GM23338 (cell line): Measurements from ENCODE around the gene EIF4A3. TPM values are rescaled to one million over a fixed set of nuclear protein-coding genes. Genes with fewer than 3 reads are reported as not detected.

Source experiments
- ATAC-seq: fragments of 200-7000 bp; cut with Tn5 transposase; 3 replicates; pipeline ENCODE4 v1.9.1; 2020
- DNase-seq: peaks from one replicate; pipeline ENCODE4 v3.0.0-alpha.2; 2015; ENCODE audit warnings: low spot score
- H2AFZ ChIP-seq: fragments of 200-600 bp; sonication (generic); 2 replicates; pipeline ENCODE4 v1.8.0; 2016; ENCODE audit warnings: antibody characterized with exemption, mild to moderate bottlenecking, moderate library complexity
- H3F3A ChIP-seq: fragments of 200-600 bp; sonication (generic); replicated peaks from 2 replicates; pipeline ENCODE4 v1.8.0; 2017; ENCODE audit warnings: antibody characterized with exemption, mixed run types, low read depth
- H3K27ac ChIP-seq: fragments of 200-600 bp; sonication (generic); 2 replicates; pipeline ENCODE4 v1.6.1; 2016; ENCODE audit warnings: low read depth
- H3K27me3 ChIP-seq: fragments of 200-600 bp; sonication (generic); 2 replicates; pipeline ENCODE4 v1.8.0; 2016; ENCODE audit warnings: mild to moderate bottlenecking, mixed run types, moderate library complexity; ENCODE audit not compliant: insufficient read depth
- H3K36me3 ChIP-seq: fragments of 200-600 bp; sonication (generic); 2 replicates; pipeline ENCODE4 v1.8.0; 2016; ENCODE audit warnings: mild to moderate bottlenecking; ENCODE audit not compliant: insufficient read depth
- H3K4me1 ChIP-seq: fragments of 200-600 bp; sonication (generic); 2 replicates; pipeline ENCODE4 v1.8.0; 2016; ENCODE audit warnings: mild to moderate bottlenecking, moderate library complexity; ENCODE audit not compliant: insufficient read depth
- H3K4me2 ChIP-seq: fragments of 200-600 bp; sonication (generic); 2 replicates; pipeline ENCODE4 v1.7.1; 2017; ENCODE audit warnings: mixed run types
- H3K4me3 ChIP-seq: fragments of 200-600 bp; sonication (generic); 2 replicates; pipeline ENCODE4 v1.6.1; 2016; ENCODE audit warnings: mixed run types
- H3K79me2 ChIP-seq: fragments of 200-600 bp; sonication (generic); replicated peaks from 2 replicates; pipeline ENCODE4 v1.8.0; 2017; ENCODE audit warnings: mild to moderate bottlenecking; ENCODE audit not compliant: insufficient read depth
- H3K9me2 ChIP-seq: fragments of 200-600 bp; sonication (generic); 2 replicates; pipeline ENCODE4 v1.8.0; 2017; ENCODE audit not compliant: insufficient read depth
- H4K20me1 ChIP-seq: fragments of 200-600 bp; sonication (generic); replicated peaks from 2 replicates; pipeline ENCODE4 v1.8.0; 2017; ENCODE audit warnings: mild to moderate bottlenecking; ENCODE audit not compliant: insufficient read depth
- H3K27ac Mint-ChIP-seq: 2 replicates; pipeline ENCODE4 v1.8.0; 2020; ENCODE audit warnings: inconsistent platforms, mild to moderate bottlenecking, moderate library complexity, mixed read lengths
- H3K27me3 Mint-ChIP-seq: 3 replicates; pipeline ENCODE4 v1.8.0; 2022; ENCODE audit warnings: low read depth, mild to moderate bottlenecking, moderate library complexity, mixed read lengths, inconsistent platforms; ENCODE audit not compliant: insufficient read depth, poor library complexity
- H3K36me3 Mint-ChIP-seq: 3 replicates; pipeline ENCODE4 v1.8.0; 2021; ENCODE audit warnings: low read depth, mild to moderate bottlenecking, inconsistent platforms, moderate library complexity, mixed read lengths
- H3K4me1 Mint-ChIP-seq: 3 replicates; pipeline ENCODE4 v1.8.0; 2020; ENCODE audit warnings: mild to moderate bottlenecking, inconsistent platforms, mixed read lengths
- H3K4me3 Mint-ChIP-seq: 3 replicates; pipeline ENCODE4 v1.8.0; 2021; ENCODE audit warnings: moderate library complexity, mild to moderate bottlenecking, inconsistent platforms, mixed read lengths
- H3K9me3 Mint-ChIP-seq: 3 replicates; pipeline ENCODE4 v1.8.0; 2020; ENCODE audit warnings: moderate library complexity, mild to moderate bottlenecking, inconsistent platforms, mixed read lengths
- CREB1 ChIP-seq: fragments of 250-450 bp; sonication (Bioruptor Pico); IDR thresholded peaks from 2 replicates; pipeline ENCODE4 v1.5.0; 2020; ENCODE audit warnings: low read depth, mild to moderate bottlenecking, moderate library complexity
- CTCF ChIP-seq, 2 experiments: fragments of 200-600 bp in 1 of 2; sonication (generic) in 1 of 2; conservative IDR thresholded peaks; 2 replicates each; pipeline versions ENCODE4 v1.5.1 to v1.6.1; 2016 to 2017; ENCODE audit warnings: antibody characterized with exemption in 2 of 2, low read depth in 2 of 2, mild to moderate bottlenecking in 2 of 2, moderate library complexity in 1 of 2
- EZH2 ChIP-seq: fragments of 200-600 bp; sonication (generic); IDR thresholded peaks from one replicate; pipeline ENCODE4 v1.8.0; 2017; ENCODE audit warnings: antibody characterized with exemption, mild to moderate bottlenecking, low read depth; ENCODE audit not compliant: unreplicated experiment
- EZH2phosphoT487 ChIP-seq: fragments of 200-600 bp; sonication (generic); IDR thresholded peaks from one replicate; pipeline ENCODE4 v1.8.1; 2018; ENCODE audit warnings: antibody characterized with exemption; ENCODE audit not compliant: unreplicated experiment
- JUNB ChIP-seq: IDR thresholded peaks from one replicate; pipeline ENCODE4 v1.6.1; 2016; ENCODE audit warnings: antibody characterized with exemption; ENCODE audit not compliant: unreplicated experiment
- NANOG ChIP-seq: IDR thresholded peaks from 2 replicates; pipeline ENCODE4 v1.6.1; 2016; ENCODE audit warnings: antibody characterized with exemption, borderline replicate concordance
- POLR2AphosphoS5 ChIP-seq: IDR thresholded peaks from 2 replicates; pipeline ENCODE4 v1.6.1; 2016; ENCODE audit warnings: antibody characterized with exemption, low read depth
- REST ChIP-seq: IDR thresholded peaks from one replicate; pipeline ENCODE4 v1.6.1; 2018; ENCODE audit warnings: antibody characterized with exemption; ENCODE audit not compliant: unreplicated experiment
- STAT1 ChIP-seq: IDR thresholded peaks from one replicate; pipeline ENCODE4 v1.6.1; 2016; ENCODE audit warnings: antibody characterized with exemption; ENCODE audit not compliant: unreplicated experiment
- ZNF114 ChIP-seq: fragments of 250-450 bp; sonication (Bioruptor Pico); IDR thresholded peaks from 2 replicates; pipeline ENCODE4 v1.5.0; 2020; ENCODE audit warnings: mild to moderate bottlenecking, moderate library complexity
- ZNF331 ChIP-seq: fragments of 250-450 bp; sonication (Bioruptor Pico); IDR thresholded peaks from 2 replicates; pipeline ENCODE4 v1.5.0; 2020; ENCODE audit warnings: low read depth, mild to moderate bottlenecking, moderate library complexity
- polyA plus RNA-seq: library from polyadenylated mRNA; unstranded; fragments of >200 nt; fragmentation: Nextera tagmentation; extraction: Ambion mirVana; gene quantifications from 2 replicates; pipeline ENCODE4 v1.2.1, GENCODE V29; 2016
- total RNA-seq: library from RNA; depleted of rRNA; stranded (reverse); fragments of >200 nt; shearing (Covaris generic); gene quantifications from 2 replicates; pipeline ENCODE4 v1.2.3, GENCODE V29; 2014
- TF ChIP-seq, protein P1 (sequence below): IDR thresholded peaks from 2 replicates; pipeline ENCODE4 v1.6.1; 2016; ENCODE audit warnings: antibody characterized with exemption
- TF ChIP-seq, protein P2 (sequence below): fragments of 250-450 bp; sonication (Bioruptor Pico); IDR thresholded peaks from 2 replicates; pipeline ENCODE4 v1.5.0; 2020; ENCODE audit warnings: mild to moderate bottlenecking, moderate library complexity

EIF4A3 gene
- total and polyA plus RNA-seq, 2 experiments from 2014 or later = 146 to 156 TPM

DNA sequence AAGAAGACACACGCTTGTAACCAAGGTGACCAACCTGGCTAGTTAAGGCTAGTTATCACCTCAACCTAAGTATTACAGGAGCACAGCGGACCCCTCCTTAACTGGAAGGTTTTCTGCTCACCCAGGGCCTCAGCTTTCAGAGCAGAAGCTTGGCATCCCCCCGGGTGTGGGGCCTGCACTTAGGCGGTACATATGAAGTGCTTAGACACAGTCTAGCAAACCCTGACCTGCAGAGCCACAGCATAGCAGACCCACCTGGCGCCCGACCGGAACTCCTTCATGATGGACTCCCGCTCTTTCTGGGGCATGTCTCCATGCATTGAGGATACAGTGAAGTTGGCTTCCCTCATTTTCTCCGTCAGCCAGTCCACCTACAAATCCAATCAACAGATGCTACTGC is 9.8 kb downstream of the EIF4A3 start (continued):
- TF ChIP-seq ZNF114 (CRISPR knock-in tag) (no peak), NANOG (no peak), JUNB (no peak), EZH2 (no peak), STAT1 (no peak)

GRCh38 chr17:80133626-80133970 is 13.3 kb downstream of the EIF4A3 start:
- Mint-ChIP-seq H3K36me3 (peaks cover 61% of the 10 kb centered on the region), H3K9me3 (no peaks in the 10 kb centered on the region), H3K4me1 (peaks cover 11% of the 10 kb centered on the region), H3K4me3 (no peak overlapping the region), H3K27me3 (peaks cover 1% of the 10 kb centered on the region), H3K27ac (no peak overlapping the region)
- no peak for DNase-seq
- no peak for ATAC-seq
- Histone ChIP-seq H3K4me1 (0 out of 2 replicates have a peak, but pooled peaks cover 4% of the 10 kb centered on the region), H3K79me2 (no peaks in the 10 kb centered on the region), H3K9me2 (no peaks in the 10 kb centered on the region), H3K4me3 (no peak overlapping the region), H3K36me3 (peaks cover 49% of the 10 kb centered on the region), H4K20me1 (peaks cover 21% of the 10 kb centered on the region), H3K27me3 (no peaks in the 10 kb centered on the region), H3F3A (peaks cover 25% of the 10 kb centered on the region), H2AFZ (no peak overlapping the region), H3K4me2 (no peak overlapping the region), H3K27ac (no peak overlapping the region; the same call in 1 of the 2 replicates)
- TF ChIP-seq POLR2AphosphoS5 = no peak
- TF ChIP-seq EZH2phosphoT487 = no peak
- no peak for TF ChIP-seq JUNB
- TF ChIP-seq CTCF (conservative IDR thresholded peaks at IDR 0.05; ENCODE audit: low read depth in 2 of 2) = no peak
- no peak for TF ChIP-seq NANOG
- no peak for TF ChIP-seq CREB1 (CRISPR knock-in tag)
- TF ChIP-seq, protein P1, sequence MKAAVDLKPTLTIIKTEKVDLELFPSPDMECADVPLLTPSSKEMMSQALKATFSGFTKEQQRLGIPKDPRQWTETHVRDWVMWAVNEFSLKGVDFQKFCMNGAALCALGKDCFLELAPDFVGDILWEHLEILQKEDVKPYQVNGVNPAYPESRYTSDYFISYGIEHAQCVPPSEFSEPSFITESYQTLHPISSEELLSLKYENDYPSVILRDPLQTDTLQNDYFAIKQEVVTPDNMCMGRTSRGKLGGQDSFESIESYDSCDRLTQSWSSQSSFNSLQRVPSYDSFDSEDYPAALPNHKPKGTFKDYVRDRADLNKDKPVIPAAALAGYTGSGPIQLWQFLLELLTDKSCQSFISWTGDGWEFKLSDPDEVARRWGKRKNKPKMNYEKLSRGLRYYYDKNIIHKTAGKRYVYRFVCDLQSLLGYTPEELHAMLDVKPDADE = no peak
- TF ChIP-seq EZH2 = no peak
- no peak for TF ChIP-seq ZNF331 (CRISPR knock-in tag)
- TF ChIP-seq REST = no peak
- TF ChIP-seq, protein P2, sequence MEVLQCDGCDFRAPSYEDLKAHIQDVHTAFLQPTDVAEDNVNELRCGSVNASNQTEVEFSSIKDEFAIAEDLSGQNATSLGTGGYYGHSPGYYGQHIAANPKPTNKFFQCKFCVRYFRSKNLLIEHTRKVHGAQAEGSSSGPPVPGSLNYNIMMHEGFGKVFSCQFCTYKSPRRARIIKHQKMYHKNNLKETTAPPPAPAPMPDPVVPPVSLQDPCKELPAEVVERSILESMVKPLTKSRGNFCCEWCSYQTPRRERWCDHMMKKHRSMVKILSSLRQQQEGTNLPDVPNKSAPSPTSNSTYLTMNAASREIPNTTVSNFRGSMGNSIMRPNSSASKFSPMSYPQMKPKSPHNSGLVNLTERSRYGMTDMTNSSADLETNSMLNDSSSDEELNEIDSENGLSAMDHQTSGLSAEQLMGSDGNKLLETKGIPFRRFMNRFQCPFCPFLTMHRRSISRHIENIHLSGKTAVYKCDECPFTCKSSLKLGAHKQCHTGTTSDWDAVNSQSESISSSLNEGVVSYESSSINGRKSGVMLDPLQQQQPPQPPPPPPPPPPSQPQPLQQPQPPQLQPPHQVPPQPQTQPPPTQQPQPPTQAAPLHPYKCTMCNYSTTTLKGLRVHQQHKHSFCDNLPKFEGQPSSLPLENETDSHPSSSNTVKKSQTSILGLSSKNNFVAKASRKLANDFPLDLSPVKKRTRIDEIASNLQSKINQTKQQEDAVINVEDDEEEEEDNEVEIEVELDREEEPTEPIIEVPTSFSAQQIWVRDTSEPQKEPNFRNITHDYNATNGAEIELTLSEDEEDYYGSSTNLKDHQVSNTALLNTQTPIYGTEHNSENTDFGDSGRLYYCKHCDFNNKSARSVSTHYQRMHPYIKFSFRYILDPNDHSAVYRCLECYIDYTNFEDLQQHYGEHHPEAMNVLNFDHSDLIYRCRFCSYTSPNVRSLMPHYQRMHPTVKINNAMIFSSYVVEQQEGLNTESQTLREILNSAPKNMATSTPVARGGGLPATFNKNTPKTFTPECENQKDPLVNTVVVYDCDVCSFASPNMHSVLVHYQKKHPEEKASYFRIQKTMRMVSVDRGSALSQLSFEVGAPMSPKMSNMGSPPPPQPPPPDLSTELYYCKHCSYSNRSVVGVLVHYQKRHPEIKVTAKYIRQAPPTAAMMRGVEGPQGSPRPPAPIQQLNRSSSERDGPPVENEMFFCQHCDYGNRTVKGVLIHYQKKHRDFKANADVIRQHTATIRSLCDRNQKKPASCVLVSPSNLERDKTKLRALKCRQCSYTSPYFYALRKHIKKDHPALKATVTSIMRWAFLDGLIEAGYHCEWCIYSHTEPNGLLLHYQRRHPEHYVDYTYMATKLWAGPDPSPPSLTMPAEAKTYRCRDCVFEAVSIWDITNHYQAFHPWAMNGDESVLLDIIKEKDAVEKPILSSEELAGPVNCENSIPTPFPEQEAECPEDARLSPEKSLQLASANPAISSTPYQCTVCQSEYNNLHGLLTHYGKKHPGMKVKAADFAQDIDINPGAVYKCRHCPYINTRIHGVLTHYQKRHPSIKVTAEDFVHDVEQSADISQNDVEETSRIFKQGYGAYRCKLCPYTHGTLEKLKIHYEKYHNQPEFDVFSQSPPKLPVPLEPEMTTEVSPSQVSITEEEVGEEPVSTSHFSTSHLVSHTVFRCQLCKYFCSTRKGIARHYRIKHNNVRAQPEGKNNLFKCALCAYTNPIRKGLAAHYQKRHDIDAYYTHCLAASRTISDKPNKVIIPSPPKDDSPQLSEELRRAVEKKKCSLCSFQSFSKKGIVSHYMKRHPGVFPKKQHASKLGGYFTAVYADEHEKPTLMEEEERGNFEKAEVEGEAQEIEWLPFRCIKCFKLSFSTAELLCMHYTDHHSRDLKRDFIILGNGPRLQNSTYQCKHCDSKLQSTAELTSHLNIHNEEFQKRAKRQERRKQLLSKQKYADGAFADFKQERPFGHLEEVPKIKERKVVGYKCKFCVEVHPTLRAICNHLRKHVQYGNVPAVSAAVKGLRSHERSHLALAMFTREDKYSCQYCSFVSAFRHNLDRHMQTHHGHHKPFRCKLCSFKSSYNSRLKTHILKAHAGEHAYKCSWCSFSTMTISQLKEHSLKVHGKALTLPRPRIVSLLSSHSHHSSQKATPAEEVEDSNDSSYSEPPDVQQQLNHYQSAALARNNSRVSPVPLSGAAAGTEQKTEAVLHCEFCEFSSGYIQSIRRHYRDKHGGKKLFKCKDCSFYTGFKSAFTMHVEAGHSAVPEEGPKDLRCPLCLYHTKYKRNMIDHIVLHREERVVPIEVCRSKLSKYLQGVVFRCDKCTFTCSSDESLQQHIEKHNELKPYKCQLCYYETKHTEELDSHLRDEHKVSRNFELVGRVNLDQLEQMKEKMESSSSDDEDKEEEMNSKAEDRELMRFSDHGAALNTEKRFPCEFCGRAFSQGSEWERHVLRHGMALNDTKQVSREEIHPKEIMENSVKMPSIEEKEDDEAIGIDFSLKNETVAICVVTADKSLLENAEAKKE (CRISPR knock-in tag) = no peak
- no peak for TF ChIP-seq STAT1
- no peak for TF ChIP-seq ZNF114 (CRISPR knock-in tag)
